Activated naive CD4-positive, alpha-beta T cell treated with anti-CD3 and anti-CD28 coated beads for 36 hours (primary cell): ENCODE data around the gene TRHDE. TPM values are rescaled to one million over a fixed set of nuclear protein-coding genes. Genes with fewer than 3 reads are reported as not detected.
"Not testable (repeated sequence)": the region's sequence is repeated elsewhere in the genome, so short reads cannot be mapped to it uniquely, and the experiment has no call there.

Source experiments
- CTCF ChIA-PET: fragments of 350-600 bp; sonication (Branson Sonifier 250); formaldehyde crosslinking; loops from one replicate; lab custom pipeline; 2021; ENCODE audit warnings: antibody characterized with exemption; lab: Charles Lee
- DNase-seq: peaks from one replicate; pipeline ENCODE4 v3.0.0-alpha.2; 2020
- H3K27ac Mint-ChIP-seq: one replicate; pipeline ENCODE4 v1.8.0; 2021; ENCODE audit warnings: mild to moderate bottlenecking, mixed read lengths
- H3K27me3 Mint-ChIP-seq: one replicate; pipeline ENCODE4 v1.8.0; 2021; ENCODE audit warnings: low read depth, mixed read lengths
- H3K36me3 Mint-ChIP-seq: one replicate; pipeline ENCODE4 v1.8.0; 2021; ENCODE audit warnings: low read depth, mixed read lengths
- H3K4me1 Mint-ChIP-seq: one replicate; pipeline ENCODE4 v1.8.0; 2021; ENCODE audit warnings: low read depth, mixed read lengths
- H3K4me3 Mint-ChIP-seq: one replicate; pipeline ENCODE4 v1.8.0; 2021; ENCODE audit warnings: mild to moderate bottlenecking, moderate library complexity, mixed read lengths
- H3K9me3 Mint-ChIP-seq: one replicate; pipeline ENCODE4 v1.8.0; 2021; ENCODE audit warnings: mixed read lengths
- intact Hi-C: fragments of 100-400 bp; cut with micrococcal nuclease; formaldehyde crosslinking; loops from one replicate; pipeline ENCODE4 v1.15.1; 2023
- total RNA-seq, 2 experiments: library from RNA; stranded (reverse); gene quantifications; one replicate each; pipeline ENCODE4 v1.2.3, GENCODE V29; 2021

TRHDE gene
- total RNA-seq, 2 experiments from 2014 or later: not detected

- no peaks in the 10 kb centered on the region for H3K9me3 Mint-ChIP-seq
- CTCF ChIA-PET: no interaction called here
- H3K4me3 Mint-ChIP-seq: no peak overlapping the region
- no peaks in the 10 kb centered on the region for H3K27me3 Mint-ChIP-seq
- H3K4me1 Mint-ChIP-seq: no peaks in the 10 kb centered on the region
- no peak overlapping the region for H3K27ac Mint-ChIP-seq
- no peak for DNase-seq
- intact Hi-C loops: no loop called here
- H3K36me3 Mint-ChIP-seq: no peaks in the 10 kb centered on the region
These were observed 359.9 kb downstream of the TRHDE start for GRCh38 chr12:72631926-72632685.

DNA sequence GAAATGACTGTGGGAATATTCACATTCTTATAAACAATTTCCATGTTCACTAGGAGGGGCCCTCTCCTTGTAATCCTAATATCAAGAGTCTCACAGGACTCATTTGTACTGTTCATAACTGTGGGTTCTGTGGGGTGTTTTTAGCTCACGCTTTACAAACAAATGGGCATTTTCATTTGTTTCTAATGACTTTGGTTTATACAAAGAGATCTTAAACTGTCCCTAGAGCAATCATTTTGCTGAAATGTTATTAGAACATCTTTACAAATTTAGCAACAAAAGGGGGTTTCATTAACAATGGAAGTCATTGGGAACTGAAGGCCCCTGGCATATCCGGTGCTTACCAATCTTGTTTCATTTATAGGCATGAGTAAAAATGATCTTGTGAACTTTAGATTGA is 370.5 kb downstream of the TRHDE start:
- H3K4me3 Mint-ChIP-seq: no peak overlapping the region
- no peak for DNase-seq
- intact Hi-C loops: no loop called here
- no peaks in the 10 kb centered on the region for H3K4me1 Mint-ChIP-seq
- CTCF ChIA-PET: no interaction called here
- no peaks in the 10 kb centered on the region for H3K27me3 Mint-ChIP-seq
- H3K27ac Mint-ChIP-seq: no peak overlapping the region
- H3K9me3 Mint-ChIP-seq: peaks cover 1% of the 10 kb centered on the region
- no peaks in the 10 kb centered on the region for H3K36me3 Mint-ChIP-seq

DNA sequence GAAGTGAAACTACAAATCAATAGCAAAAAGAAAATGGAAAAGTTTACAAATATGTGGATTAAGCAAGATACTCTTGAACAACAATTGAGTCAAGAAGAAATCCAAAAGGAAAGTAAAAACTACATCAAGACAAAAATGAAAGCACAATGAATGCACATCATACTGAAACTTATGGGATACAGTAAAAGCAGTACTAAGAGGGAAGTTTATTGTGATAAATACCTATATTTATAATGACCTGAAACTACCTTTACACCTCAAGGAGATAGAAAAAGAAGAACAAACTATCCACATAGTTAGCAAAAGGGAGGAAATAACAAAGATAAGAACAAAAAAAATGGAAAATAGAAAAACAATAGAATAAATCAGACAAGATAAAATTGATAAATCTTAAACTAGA is 375.0 kb downstream of the TRHDE start:
- Mint-ChIP-seq H3K4me3 (no peak overlapping the region), H3K27ac (no peak overlapping the region), H3K27me3 (no peaks in the 10 kb centered on the region), H3K9me3 (peaks cover 1% of the 10 kb centered on the region), H3K36me3 (no peaks in the 10 kb centered on the region), H3K4me1 (no peaks in the 10 kb centered on the region)
- no peak for DNase-seq
- CTCF ChIA-PET: no interaction called here
- intact Hi-C loops: no loop called here

GRCh38 chr12:72658615-72659014 is 386.4 kb downstream of the TRHDE start:
- CTCF ChIA-PET: no interaction called here
- no peak overlapping the region for H3K27ac Mint-ChIP-seq
- H3K36me3 Mint-ChIP-seq: no peaks in the 10 kb centered on the region
- no peaks in the 10 kb centered on the region for H3K9me3 Mint-ChIP-seq
- intact Hi-C loops: no loop called here
- H3K4me3 Mint-ChIP-seq: no peak overlapping the region
- no peaks in the 10 kb centered on the region for H3K4me1 Mint-ChIP-seq
- no peaks in the 10 kb centered on the region for H3K27me3 Mint-ChIP-seq
- no peak for DNase-seq

DNA sequence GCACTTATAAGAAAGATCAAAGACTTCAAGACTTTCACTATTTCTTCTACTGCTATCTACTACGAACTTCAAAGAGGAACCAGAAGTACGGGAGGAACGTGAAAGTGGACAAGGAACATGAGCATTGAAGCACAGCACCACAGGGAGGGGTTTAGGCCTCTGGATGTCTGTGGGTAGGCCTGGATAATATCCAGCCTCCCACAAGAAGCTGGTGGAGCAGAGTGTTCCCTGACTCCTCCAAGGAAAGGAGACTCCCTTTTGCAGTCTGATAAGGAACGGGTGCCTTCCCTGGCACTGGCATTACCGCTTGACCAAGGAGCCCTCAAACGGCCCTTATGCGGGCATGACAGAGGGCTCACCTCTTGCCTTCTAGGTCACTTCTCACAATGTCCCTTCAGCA is 388.0 kb downstream of the TRHDE start:
- H3K4me3 Mint-ChIP-seq, H3K9me3 Mint-ChIP-seq, H3K36me3 Mint-ChIP-seq, H3K27me3 Mint-ChIP-seq, H3K27ac Mint-ChIP-seq, DNase-seq, intact Hi-C loops, CTCF ChIA-PET, H3K4me1 Mint-ChIP-seq: not testable (repeated sequence)

- intact Hi-C loops: no loop called here
- H3K4me3 Mint-ChIP-seq: no peak overlapping the region
These were observed 401.7 kb downstream of the TRHDE start for GRCh38 chr12:72673853-72674252.

GRCh38 chr12:72676556-72676955 is 404.4 kb downstream of the TRHDE start:
- no peaks in the 10 kb centered on the region for H3K36me3 Mint-ChIP-seq
- no peaks in the 10 kb centered on the region for H3K27me3 Mint-ChIP-seq
- no peak overlapping the region for H3K4me3 Mint-ChIP-seq
- DNase-seq: no peak
- H3K9me3 Mint-ChIP-seq: no peaks in the 10 kb centered on the region
- intact Hi-C loops: no loop called here
- H3K27ac Mint-ChIP-seq: no peak overlapping the region
- CTCF ChIA-PET: no interaction called here
- H3K4me1 Mint-ChIP-seq: no peaks in the 10 kb centered on the region

More at GRCh38 chr12:72673853-72674252, 401.7 kb downstream of the TRHDE start:
- Mint-ChIP-seq H3K4me1 (no peaks in the 10 kb centered on the region), H3K9me3 (no peaks in the 10 kb centered on the region), H3K27ac (no peak overlapping the region), H3K36me3 (no peaks in the 10 kb centered on the region), H3K27me3 (no peaks in the 10 kb centered on the region)
- CTCF ChIA-PET: no interaction called here
- no peak for DNase-seq

DNA sequence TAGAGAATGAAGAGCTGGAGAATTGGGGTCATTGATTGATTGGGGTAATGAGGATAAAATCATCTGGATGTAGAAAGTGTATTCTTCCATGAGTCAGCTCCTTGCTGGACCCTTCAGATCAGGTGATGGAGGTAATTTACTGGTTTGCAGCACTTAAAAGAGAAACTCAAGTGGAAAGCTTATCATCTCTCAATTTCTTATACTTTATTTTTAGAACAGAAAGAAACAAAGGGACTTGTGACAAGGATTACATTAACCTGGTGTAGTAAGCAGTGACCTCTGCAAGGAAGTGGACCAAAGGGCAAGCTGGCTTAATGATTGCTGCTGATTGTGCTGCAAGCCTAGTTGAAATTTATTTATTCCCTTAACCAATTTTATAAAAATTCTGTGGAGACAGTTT is 405.0 kb downstream of the TRHDE start:
- H3K4me1 Mint-ChIP-seq: no peaks in the 10 kb centered on the region
- H3K9me3 Mint-ChIP-seq: no peaks in the 10 kb centered on the region
- no peaks in the 10 kb centered on the region for H3K36me3 Mint-ChIP-seq
- CTCF ChIA-PET: no interaction called here
- H3K27ac Mint-ChIP-seq: no peak overlapping the region
- intact Hi-C loops: no loop called here
- no peaks in the 10 kb centered on the region for H3K27me3 Mint-ChIP-seq
- no peak for DNase-seq
- no peak overlapping the region for H3K4me3 Mint-ChIP-seq

DNA sequence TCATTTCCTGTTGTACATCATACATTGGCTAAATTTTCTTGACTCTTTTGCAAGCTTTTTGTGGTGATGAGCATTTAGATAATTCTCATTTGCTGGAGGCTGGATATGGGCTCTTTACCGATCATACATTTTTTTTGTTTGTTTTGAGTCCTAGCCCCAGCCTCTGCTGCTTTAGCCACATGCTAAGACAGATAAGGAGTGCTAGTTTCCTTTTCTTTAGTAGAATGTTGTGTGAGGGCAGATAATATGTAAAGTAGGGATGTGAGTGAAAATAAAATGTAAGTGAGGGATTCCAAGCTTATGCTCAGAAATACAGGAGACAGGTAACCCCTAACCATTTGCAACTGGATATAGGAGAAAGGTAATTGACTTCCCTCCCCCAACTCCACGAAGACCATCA is 405.7 kb downstream of the TRHDE start:
- Mint-ChIP-seq H3K36me3 (no peaks in the 10 kb centered on the region), H3K9me3 (no peaks in the 10 kb centered on the region), H3K4me1 (no peaks in the 10 kb centered on the region), H3K27me3 (no peaks in the 10 kb centered on the region), H3K4me3 (no peak overlapping the region), H3K27ac (no peak overlapping the region)
- CTCF ChIA-PET: no interaction called here
- intact Hi-C loops: no loop called here
- no peak for DNase-seq

GRCh38 chr12:72679147-72679757 is 407.1 kb downstream of the TRHDE start:
- CTCF ChIA-PET: no interaction called here
- DNase-seq: no peak
- Mint-ChIP-seq H3K9me3 (no peaks in the 10 kb centered on the region), H3K4me1 (no peaks in the 10 kb centered on the region), H3K36me3 (no peaks in the 10 kb centered on the region), H3K27me3 (no peaks in the 10 kb centered on the region), H3K27ac (no peak overlapping the region), H3K4me3 (no peak overlapping the region)
- intact Hi-C loops: no loop called here

- Mint-ChIP-seq H3K27me3 (no peaks in the 10 kb centered on the region), H3K27ac (no peak overlapping the region), H3K9me3 (no peaks in the 10 kb centered on the region), H3K4me3 (no peak overlapping the region), H3K4me1 (no peaks in the 10 kb centered on the region), H3K36me3 (no peaks in the 10 kb centered on the region)
- CTCF ChIA-PET: no interaction called here
- intact Hi-C loops: no loop called here
- DNase-seq: no peak
These were observed 408.9 kb downstream of the TRHDE start for GRCh38 chr12:72681028-72681427.

- no peak for DNase-seq
- no peaks in the 10 kb centered on the region for H3K27me3 Mint-ChIP-seq
- CTCF ChIA-PET: no interaction called here
- H3K4me1 Mint-ChIP-seq: no peaks in the 10 kb centered on the region
- H3K4me3 Mint-ChIP-seq: no peak overlapping the region
- no peaks in the 10 kb centered on the region for H3K36me3 Mint-ChIP-seq
- intact Hi-C loops: no loop called here
- H3K27ac Mint-ChIP-seq: no peak overlapping the region
- peaks cover 4% of the 10 kb centered on the region for H3K9me3 Mint-ChIP-seq
These were observed 412.3 kb downstream of the TRHDE start for GRCh38 chr12:72684491-72684890.

GRCh38 chr12:72692338-72692737 is 420.2 kb downstream of the TRHDE start:
- H3K36me3 Mint-ChIP-seq: no peaks in the 10 kb centered on the region
- no peaks in the 10 kb centered on the region for H3K4me1 Mint-ChIP-seq
- no peaks in the 10 kb centered on the region for H3K27me3 Mint-ChIP-seq
- H3K27ac Mint-ChIP-seq: no peak overlapping the region
- CTCF ChIA-PET: no interaction called here
- H3K9me3 Mint-ChIP-seq: peaks cover 5% of the 10 kb centered on the region
- intact Hi-C loops: no loop called here
- DNase-seq: no peak
- no peak overlapping the region for H3K4me3 Mint-ChIP-seq
